Smooth muscle cell (in vitro differentiated cells): ENCODE results near the gene DCUN1D2. TPM values are rescaled to one million over a fixed set of nuclear protein-coding genes. Genes with fewer than 3 reads are reported as not detected.
"Not testable (repeated sequence)": the region's sequence is repeated elsewhere in the genome, so short reads cannot be mapped to it uniquely, and the experiment has no call there.

ENCODE experiments used
- DNase-seq: peaks from one replicate; lab custom pipeline; 2025; ENCODE audit not compliant: unreplicated experiment; lab: John Stamatoyannopoulos, UW
- H2AFZ ChIP-seq: fragments of 200-600 bp; sonication (generic); 2 replicates; pipeline ENCODE4 v1.6.0; 2016; ENCODE audit warnings: antibody characterized with exemption, low read depth, mild to moderate bottlenecking
- H3F3A ChIP-seq: fragments of 200-600 bp; sonication (generic); 2 replicates; pipeline ENCODE4 v1.6.0; 2017; ENCODE audit warnings: antibody characterized with exemption, low read depth
- H3K27ac ChIP-seq: fragments of 200-600 bp; sonication (generic); 2 replicates; pipeline ENCODE4 v1.5.1; 2016; ENCODE audit warnings: low read depth, mild to moderate bottlenecking
- H3K27me3 ChIP-seq: fragments of 200-600 bp; sonication (generic); 2 replicates; pipeline ENCODE4 v1.6.1; 2016; ENCODE audit warnings: low read depth, mild to moderate bottlenecking
- H3K36me3 ChIP-seq: fragments of 200-600 bp; sonication (generic); 2 replicates; pipeline ENCODE4 v1.5.1; 2016; ENCODE audit warnings: low read depth
- H3K4me1 ChIP-seq: fragments of 200-600 bp; sonication (generic); 2 replicates; pipeline ENCODE4 v1.5.1; 2016; ENCODE audit warnings: low read depth
- H3K4me2 ChIP-seq: fragments of 200-600 bp; sonication (generic); 2 replicates; pipeline ENCODE4 v1.6.0; 2016; ENCODE audit warnings: mild to moderate bottlenecking
- H3K4me3 ChIP-seq: fragments of 200-600 bp; sonication (generic); 2 replicates; pipeline ENCODE4 v1.5.1; 2016; ENCODE audit warnings: mild to moderate bottlenecking
- H3K79me2 ChIP-seq: fragments of 200-600 bp; sonication (generic); 2 replicates; pipeline ENCODE4 v1.6.0; 2016; ENCODE audit warnings: low read depth, mild to moderate bottlenecking
- H3K9ac ChIP-seq: fragments of 200-600 bp; sonication (generic); 2 replicates; pipeline ENCODE4 v1.6.0; 2016; ENCODE audit warnings: low read depth
- H3K9me3 ChIP-seq: fragments of 200-600 bp; sonication (generic); replicated peaks from 2 replicates; pipeline ENCODE4 v1.5.1; 2016; ENCODE audit warnings: low read depth
- H4K20me1 ChIP-seq: fragments of 200-600 bp; sonication (generic); 2 replicates; pipeline ENCODE4 v1.6.0; 2016; ENCODE audit warnings: low read depth
- CTCF ChIP-seq: fragments of 200-600 bp; sonication (generic); IDR thresholded peaks from 2 replicates; pipeline ENCODE4 v1.5.1; 2017; ENCODE audit warnings: borderline replicate concordance, mild to moderate bottlenecking, antibody characterized with exemption; ENCODE audit not compliant: insufficient read depth, poor library complexity, severe bottlenecking
- WGBS: methylation state at CpG from one replicate; pipeline ENCODE4 v1.1.7; 2016; ENCODE audit warnings: low lambda C conversion rate; 5-methylcytosine and 5-hydroxymethylcytosine counted together
- polyA plus RNA-seq: library from polyadenylated mRNA; unstranded; fragments of >200 nt; fragmentation: Nextera tagmentation; extraction: Ambion mirVana; gene quantifications from 2 replicates; pipeline ENCODE4 v1.2.1, GENCODE V29; 2016
- total RNA-seq: library from RNA; depleted of rRNA; stranded (reverse); fragments of >200 nt; gene quantifications from 2 replicates; pipeline ENCODE4 v1.2.3, GENCODE V29; 2014

The DCUN1D2 gene
- total and polyA plus RNA-seq, 2 experiments from 2014 or later = 6.3 to 10.8 TPM

- Histone ChIP-seq H3K79me2 (no peaks in the 10 kb centered on the region), H3K27me3 (no peaks in the 10 kb centered on the region), H2AFZ (no peak overlapping the region), H3K36me3 (peaks cover 6% of the 10 kb centered on the region), H3K4me3 (no peak overlapping the region), H3K9me3 (no peaks in the 10 kb centered on the region), H3K4me2 (no peak overlapping the region), H3F3A (no peaks in the 10 kb centered on the region), H4K20me1 (peaks cover 2% of the 10 kb centered on the region), H3K27ac (no peak overlapping the region), H3K9ac (no peak overlapping the region), H3K4me1 (peaks cover 5% of the 10 kb centered on the region)
- DNase-seq = no peak
- no peak for TF ChIP-seq CTCF
- 94% methylated on average over 11 of the region's 11 CpGs for WGBS
These were observed 18.7 kb downstream of the DCUN1D2 start for GRCh38 chr13:113471844-113472243.

- H3K9ac ChIP-seq, H3K36me3 ChIP-seq, H3K27me3 ChIP-seq, H3K79me2 ChIP-seq, H3K4me1 ChIP-seq, H3F3A ChIP-seq, H3K9me3 ChIP-seq, H3K4me2 ChIP-seq, H2AFZ ChIP-seq, H3K27ac ChIP-seq, H3K4me3 ChIP-seq, DNase-seq, H4K20me1 ChIP-seq: not testable (repeated sequence)
- 96% methylated on average over 4 of the region's 4 CpGs for WGBS
These were observed 19.8 kb downstream of the DCUN1D2 start for GRCh38 chr13:113470635-113471163.

- Histone ChIP-seq H3K9me3 (no peaks in the 10 kb centered on the region), H3K4me3 (no peak overlapping the region), H3K4me1 (peaks cover 5% of the 10 kb centered on the region), H3K27ac (no peak overlapping the region), H3K79me2 (no peaks in the 10 kb centered on the region), H3K27me3 (no peaks in the 10 kb centered on the region), H3F3A (no peaks in the 10 kb centered on the region), H3K4me2 (no peak overlapping the region), H2AFZ (no peak overlapping the region), H3K36me3 (no peaks in the 10 kb centered on the region), H3K9ac (no peak overlapping the region), H4K20me1 (peaks cover 2% of the 10 kb centered on the region)
- no peak for DNase-seq
- TF ChIP-seq CTCF = no peak
- 97% methylated on average over 10 of the region's 10 CpGs for WGBS
These were observed 20.4 kb downstream of the DCUN1D2 start for GRCh38 chr13:113470073-113470472.

DNA sequence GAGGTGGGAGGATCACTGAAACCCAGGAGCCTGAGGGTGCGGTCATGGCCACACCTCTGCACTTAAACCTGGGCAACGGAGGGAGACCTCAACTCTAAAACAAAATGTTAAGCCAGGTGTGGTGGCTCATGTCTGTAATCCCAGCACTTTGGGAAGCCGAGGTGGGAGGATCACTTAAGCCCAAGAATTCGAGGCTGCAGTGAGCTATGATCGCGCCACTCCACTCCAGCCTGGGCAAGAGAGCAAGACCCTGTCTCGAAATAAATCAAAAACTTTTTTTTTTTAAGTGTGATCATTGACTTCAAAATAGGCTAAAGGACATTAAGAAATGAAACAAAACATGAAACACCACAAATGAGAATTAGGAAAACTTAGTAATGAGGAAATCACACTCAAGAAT is 20.9 kb downstream of the DCUN1D2 start:
- Histone ChIP-seq H3K27me3 (no peaks in the 10 kb centered on the region), H3K9ac (no peak overlapping the region), H3K36me3 (no peaks in the 10 kb centered on the region), H4K20me1 (peaks cover 2% of the 10 kb centered on the region), H3K4me1 (peaks cover 5% of the 10 kb centered on the region), H3K79me2 (no peaks in the 10 kb centered on the region), H3F3A (no peaks in the 10 kb centered on the region), H2AFZ (no peak overlapping the region), H3K4me3 (no peak overlapping the region), H3K9me3 (no peaks in the 10 kb centered on the region), H3K4me2 (no peak overlapping the region), H3K27ac (no peak overlapping the region)
- no peak for DNase-seq
- 89% methylated on average over 7 of the region's 7 CpGs for WGBS
- no peak for TF ChIP-seq CTCF
